Mucosa of gallbladder (tissue), 1 donor: ENCODE data around the gene PRPH. TPM values are rescaled to one million over a fixed set of nuclear protein-coding genes. Genes with fewer than 3 reads are reported as not detected.
A peak's percentile ranks its signal among the peaks of the same experiment; 100 is the strongest.
"Not testable (repeated sequence)": the region's sequence is repeated elsewhere in the genome, so short reads cannot be mapped to it uniquely, and the experiment has no call there.

Experiments
- DNase-seq: peaks from one replicate; pipeline ENCODE4 v3.0.0-alpha.2; 2020; ENCODE audit warnings: low spot score
- total RNA-seq: library from RNA; stranded (reverse); gene quantifications from one replicate; pipeline ENCODE4 v1.2.1, GENCODE V29; 2021
- donor health status: DM: no; HTN: no; CAD: no.

PRPH gene
- total RNA-seq: 6.3 TPM

DNA sequence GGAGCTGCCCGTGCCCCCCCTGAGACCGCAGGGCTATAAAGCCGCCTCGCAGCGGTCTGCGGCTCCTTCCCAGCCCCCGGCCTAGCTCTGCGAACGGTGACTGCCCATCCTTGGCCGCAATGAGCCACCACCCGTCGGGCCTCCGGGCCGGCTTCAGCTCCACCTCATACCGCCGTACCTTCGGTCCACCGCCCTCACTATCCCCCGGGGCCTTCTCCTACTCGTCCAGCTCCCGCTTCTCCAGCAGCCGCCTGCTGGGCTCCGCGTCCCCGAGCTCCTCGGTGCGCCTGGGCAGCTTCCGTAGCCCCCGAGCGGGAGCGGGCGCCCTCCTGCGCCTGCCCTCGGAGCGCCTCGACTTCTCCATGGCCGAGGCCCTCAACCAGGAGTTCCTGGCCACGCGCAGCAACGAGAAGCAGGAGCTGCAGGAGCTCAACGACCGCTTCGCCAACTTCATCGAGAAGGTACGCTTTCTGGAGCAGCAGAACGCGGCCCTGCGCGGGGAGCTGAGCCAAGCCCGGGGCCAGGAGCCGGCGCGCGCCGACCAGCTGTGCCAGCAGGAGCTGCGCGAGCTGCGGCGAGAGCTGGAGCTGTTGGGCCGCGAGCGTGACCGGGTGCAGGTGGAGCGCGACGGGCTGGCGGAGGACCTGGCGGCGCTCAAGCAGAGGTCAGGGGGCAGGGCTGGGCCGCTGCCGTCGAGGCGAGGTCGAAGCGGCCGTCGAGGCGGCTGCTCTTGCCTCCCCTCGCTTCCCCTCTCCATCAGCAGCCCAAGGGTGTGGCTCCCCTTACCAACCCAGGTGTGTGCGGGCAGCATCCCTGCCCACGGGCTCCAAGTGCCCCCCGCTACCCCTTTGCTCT, at the start of gene PRPH:
TSS of gene PRPH (plus strand) at position 66 of the 855 bp plus-strand sequence. CDS start at position 120, 54 bp downstream.
- DNase-seq: no peak

DNA sequence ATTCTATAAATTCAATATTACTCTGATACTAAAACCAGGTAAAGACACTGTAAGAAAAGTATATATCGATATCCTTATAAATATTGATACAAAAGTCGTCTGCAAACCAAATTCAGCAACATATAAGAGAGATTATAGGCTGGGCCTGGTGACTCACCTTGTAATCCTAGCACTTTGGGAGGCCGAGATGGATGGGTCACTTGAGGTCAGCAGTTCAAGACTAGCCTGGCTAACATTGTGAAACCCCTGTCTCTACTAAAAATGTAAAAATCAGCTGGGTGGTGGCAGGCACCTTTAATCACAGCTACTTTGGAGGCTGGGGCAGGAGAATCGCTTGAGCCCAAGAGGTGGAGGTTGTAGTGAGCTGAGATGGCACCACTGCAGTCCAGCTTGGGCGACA, 43.6 kb upstream of the PRPH start:
- no peak for DNase-seq

DNA sequence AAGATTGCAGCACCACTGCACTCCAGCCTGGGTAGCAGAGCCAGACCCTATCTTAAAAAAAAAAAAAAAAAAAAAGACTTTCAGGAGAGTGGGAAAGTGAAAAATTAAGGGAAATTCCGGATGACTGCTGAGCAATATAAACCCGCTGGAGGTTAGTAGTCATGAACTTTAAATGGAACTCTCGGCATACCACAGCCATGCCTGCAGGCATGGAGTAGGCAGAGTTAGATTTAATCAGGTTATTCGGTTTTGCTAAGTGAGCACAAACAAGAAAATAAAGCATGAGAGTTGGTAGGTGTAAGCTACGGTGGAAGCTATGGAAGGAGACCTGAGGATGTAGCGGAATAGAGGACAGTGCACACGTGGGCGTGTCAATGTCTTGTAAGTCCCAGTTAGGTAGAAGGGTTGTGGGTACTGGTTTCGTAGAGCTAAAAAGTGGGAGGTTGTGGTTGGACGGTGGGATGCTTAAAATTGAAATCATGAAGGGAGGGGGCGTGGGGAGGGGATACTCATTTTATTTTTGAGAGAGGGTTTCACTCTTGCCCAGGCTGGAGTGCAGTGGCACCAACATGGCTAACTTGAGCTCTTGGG, 41.8 kb upstream of the PRPH start:
- no peak for DNase-seq

DNA sequence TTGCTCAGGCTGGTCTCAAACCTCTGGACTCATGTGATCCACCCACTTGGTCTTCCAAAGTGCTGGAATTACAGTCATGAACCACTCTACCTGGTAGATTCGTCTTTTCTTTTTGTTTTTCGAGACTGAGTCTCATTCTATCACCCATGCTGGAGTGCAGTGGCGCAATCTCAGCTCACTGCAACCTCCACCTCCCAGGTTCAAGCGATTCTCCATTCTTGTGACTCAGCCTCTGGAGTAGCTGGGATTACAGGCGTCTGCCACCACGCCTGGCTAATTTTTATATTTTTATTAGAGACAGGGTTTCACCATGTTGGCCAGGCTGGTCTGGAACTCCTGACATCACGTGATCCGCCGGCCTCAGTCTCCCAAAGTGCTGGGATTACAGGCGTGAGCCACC, 39.5 kb upstream of the PRPH start:
- DNase-seq: not testable (repeated sequence)

GRCh38 chr12:49255857-49256637, 38.9 kb upstream of the PRPH start:
- no peak for DNase-seq

- DNase-seq: not testable (repeated sequence)
Observed at GRCh38 chr12:49257508-49258184, 37.3 kb upstream of the PRPH start.

DNA sequence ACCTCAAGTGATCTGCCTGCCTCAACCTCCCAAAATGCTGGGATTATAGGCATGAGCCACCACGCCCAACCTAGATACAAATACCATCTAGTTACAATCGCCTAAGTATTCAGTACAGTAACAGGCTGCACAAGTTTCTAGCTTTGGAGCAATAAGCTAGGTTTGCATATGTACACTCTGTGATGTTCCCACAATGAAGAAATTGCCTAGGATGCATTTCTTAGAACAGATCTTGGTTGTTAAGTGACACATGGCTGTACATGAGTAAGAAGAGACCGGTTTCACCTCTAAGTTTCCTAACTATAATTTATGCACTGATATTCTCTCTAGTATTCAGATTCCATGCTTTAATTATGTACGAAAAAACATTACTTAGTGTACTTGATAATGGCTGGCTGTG, 35.5 kb upstream of the PRPH start:
- DNase-seq: no peak

- no peak for DNase-seq
Observed at GRCh38 chr12:49260166-49260565, 34.8 kb upstream of the PRPH start.

DNA sequence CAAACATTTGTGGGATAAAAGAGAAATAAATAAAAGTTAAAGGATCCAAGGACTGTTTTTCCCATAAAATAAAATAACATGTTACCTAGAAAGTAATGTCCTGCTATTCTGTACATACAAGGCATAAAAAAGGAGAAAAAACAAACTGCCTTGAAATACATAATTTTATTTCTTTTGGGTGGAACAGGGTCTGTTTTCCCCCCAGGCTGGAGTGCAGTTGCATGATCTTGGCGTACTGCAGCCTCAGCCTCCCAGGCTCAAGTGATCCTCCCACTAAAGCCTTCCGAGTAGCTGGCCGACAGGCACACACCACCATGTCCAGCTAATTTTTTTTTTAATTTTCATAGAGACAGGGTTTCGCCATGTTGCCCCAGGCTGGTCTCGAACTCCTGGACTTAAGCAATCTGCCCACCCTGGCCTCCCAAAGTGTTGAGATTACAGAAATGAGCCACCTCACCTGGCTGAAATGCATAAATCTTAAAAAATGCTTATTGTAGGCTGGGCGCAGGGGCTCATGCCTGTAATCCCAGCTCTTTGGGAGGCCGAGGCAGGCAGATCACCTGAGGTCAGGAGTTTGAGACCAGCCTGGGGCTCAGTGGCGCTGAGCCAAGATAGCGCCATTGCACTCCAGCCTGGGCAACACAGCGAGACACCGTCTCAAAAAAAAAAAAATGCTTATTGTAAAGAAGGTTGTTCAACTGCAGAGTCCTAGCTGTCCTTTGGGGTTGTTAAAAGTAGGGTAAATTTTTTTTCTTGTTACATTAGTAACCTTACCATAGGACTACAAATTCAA, 34.2 kb upstream of the PRPH start:
- no peak for DNase-seq

DNA sequence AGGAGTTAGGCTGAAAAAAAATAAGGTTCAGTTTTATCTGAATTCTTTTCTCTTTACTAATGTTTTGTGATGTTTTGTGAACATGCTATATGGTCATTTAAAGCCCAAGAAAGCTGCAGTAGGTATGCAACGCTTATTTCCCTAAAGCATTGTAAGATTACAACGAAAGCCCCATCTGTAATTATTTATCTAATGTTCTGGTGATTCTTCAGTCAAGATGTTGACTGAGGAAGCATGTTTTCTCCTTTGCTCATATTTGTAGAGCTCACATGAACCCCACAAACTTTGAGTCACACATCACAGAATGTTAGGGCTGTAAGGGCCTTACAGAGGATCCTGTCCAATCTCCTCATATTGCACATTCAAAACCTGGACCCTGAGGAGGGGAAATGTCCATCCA, 33.2 kb upstream of the PRPH start:
- DNase-seq: no peak

DNA sequence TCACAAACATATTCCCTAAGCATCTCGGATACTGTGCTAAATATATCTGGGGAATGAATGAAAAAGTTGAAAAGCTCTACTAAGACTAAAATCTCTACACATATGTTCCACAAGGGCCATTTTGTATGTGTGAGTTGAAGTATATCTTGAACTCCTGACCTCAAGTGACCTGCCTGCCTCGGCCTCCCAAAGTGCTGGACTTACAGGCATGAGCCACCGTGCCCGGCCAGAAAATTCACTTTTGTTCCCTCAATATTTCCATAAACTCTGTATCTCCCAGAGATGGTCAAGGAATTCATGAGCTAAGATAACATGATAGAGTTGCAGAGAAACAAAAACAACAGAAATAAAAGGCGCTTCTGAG, 31.6 kb upstream of the PRPH start:
- DNase-seq: no peak

DNA sequence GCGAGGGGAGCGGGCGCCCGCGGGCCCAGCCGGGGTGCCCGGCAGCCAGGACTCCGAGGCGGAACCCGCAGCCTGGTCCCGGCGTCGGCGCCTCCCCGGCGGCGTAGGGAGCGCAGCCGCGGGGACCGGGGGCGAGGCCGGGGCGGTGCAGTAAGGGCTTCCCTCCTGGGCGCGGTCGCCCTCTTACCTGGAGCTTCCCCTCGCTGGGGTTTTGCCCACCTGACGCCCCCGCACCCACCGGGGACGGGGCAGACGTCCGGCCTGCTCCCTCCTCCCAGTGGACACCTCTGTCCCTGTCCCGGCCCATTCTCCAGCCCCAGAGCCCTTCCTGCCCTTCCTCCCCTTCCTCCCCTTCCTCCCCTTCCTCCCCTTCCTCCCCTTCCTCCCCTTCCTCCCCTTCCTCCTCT, 30.5 kb upstream of the PRPH start:
- no peak for DNase-seq

GRCh38 chr12:49264873-49265792, 29.8 kb upstream of the PRPH start, which contains the start of gene TUBA1C:
TSS of gene TUBA1C (plus strand) at chr12:49265082. CDS start at chr12:49265182, 100 bp downstream.
- DNase-seq: peak; percentile 94

GRCh38 chr12:49269191-49269590, 25.8 kb upstream of the PRPH start:
- not testable (repeated sequence) for DNase-seq

DNA sequence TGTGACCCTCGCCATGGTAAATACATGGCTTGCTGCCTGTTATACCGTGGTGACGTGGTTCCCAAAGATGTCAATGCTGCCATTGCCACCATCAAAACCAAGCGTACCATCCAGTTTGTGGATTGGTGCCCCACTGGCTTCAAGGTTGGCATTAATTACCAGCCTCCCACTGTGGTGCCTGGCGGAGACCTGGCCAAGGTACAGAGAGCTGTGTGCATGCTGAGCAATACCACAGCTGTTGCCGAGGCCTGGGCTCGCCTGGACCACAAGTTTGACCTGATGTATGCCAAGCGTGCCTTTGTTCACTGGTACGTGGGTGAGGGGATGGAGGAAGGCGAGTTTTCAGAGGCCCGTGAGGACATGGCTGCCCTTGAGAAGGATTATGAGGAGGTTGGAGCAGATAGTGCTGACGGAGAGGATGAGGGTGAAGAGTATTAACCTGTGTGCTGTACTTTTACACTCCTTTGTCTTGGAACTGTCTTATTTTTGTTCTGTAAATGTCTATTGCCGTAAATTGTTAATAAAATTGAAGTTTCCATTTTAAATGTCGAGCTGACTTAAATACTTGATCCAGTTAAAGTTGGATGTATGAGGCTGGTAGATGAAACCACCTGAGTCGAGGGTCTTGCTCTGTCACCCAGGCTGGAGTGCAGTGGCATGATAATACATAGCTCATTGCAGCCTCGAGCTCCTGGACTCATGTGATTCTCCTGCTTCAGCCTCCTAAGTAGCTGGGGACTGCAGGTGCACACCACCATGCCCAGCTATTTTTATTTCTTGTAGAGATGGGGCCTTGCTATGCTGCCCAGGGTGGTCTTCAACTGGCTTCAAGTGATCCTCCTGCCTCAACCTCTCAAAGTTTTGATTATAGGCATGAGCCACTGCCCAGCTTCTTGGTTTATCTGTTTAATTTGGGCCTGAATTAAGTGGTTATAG, 21.9 kb upstream of the PRPH start:
- DNase-seq: no peak

- no peak for DNase-seq
Observed at GRCh38 chr12:49273726-49274395, 21.1 kb upstream of the PRPH start.

GRCh38 chr12:49274396-49275069, 20.4 kb upstream of the PRPH start:
- no peak for DNase-seq
